GM10847 (cell line): ENCODE data around the gene SLC12A2.

Experiments used
- POLR2A ChIP-seq: IDR thresholded peaks from 2 replicates; pipeline ENCODE4 v1.6.1; 2011; ENCODE audit not compliant: insufficient read length; ENCODE audit errors: extremely low read depth

The SLC12A2 gene

GRCh38 chr5:128220841-128221240 lies 137.3 kb downstream of the SLC12A2 start:
- no peak for TF ChIP-seq POLR2A

GRCh38 chr5:128224336-128224735 lies 140.8 kb downstream of the SLC12A2 start:
- TF ChIP-seq POLR2A: no peak

GRCh38 chr5:128225245-128226030 lies 141.9 kb downstream of the SLC12A2 start:
- TF ChIP-seq POLR2A: no peak

- no peak for TF ChIP-seq POLR2A
These were observed 144.4 kb downstream of the SLC12A2 start for GRCh38 chr5:128228008-128228407.

- TF ChIP-seq POLR2A: no peak
These were observed 145.0 kb downstream of the SLC12A2 start for GRCh38 chr5:128228521-128228920.

GRCh38 chr5:128234928-128235641 lies 151.5 kb downstream of the SLC12A2 start:
- no peak for TF ChIP-seq POLR2A

GRCh38 chr5:128236334-128236733 lies 152.8 kb downstream of the SLC12A2 start:
- no peak for TF ChIP-seq POLR2A

- TF ChIP-seq POLR2A: no peak
These were observed 153.4 kb downstream of the SLC12A2 start for GRCh38 chr5:128237000-128237399.

- no peak for TF ChIP-seq POLR2A
These were observed 154.0 kb downstream of the SLC12A2 start for GRCh38 chr5:128237546-128237945.
